Common myeloid progenitor, CD34-positive (primary cell): Measurements from ENCODE around the gene AFF1.
A peak's percentile ranks its signal among the peaks of the same experiment; 100 is the strongest.

Experiments
- CTCF ChIA-PET: fragments of 350-600 bp; sonication (Branson Sonifier 250); formaldehyde crosslinking; loops from one replicate; lab custom pipeline; 2021; ENCODE audit warnings: antibody characterized with exemption; lab: Charles Lee
- POLR2A ChIA-PET: fragments of 350-600 bp; sonication (Branson Sonifier 250); formaldehyde crosslinking; loops from one replicate; lab custom pipeline; 2021; ENCODE audit warnings: antibody characterized with exemption; lab: Charles Lee
- DNase-seq, 3 donors: peaks; one replicate each; pipeline versions ENCODE4 v3.0.0 to v3.0.0-alpha.2; 2013
- H3K27ac ChIP-seq, 2 experiments: 1 replicate in 1 of 2; 2 replicates in 1 of 2; pipeline ENCODE4 v1.7.0; 2013; ENCODE audit warnings: inconsistent platforms in 2 of 2, low read length in 2 of 2, mild to moderate bottlenecking in 2 of 2, low read depth in 1 of 2, moderate library complexity in 1 of 2; ENCODE audit not compliant: severe bottlenecking in 2 of 2, insufficient read depth in 1 of 2, poor library complexity in 1 of 2
- H3K27me3 ChIP-seq, 5 experiments: replicated peaks in 2 of 5; 1 replicate in 3 of 5; 2 replicates in 2 of 5; pipeline versions ENCODE4 v1.6.1 to v1.7.0; 2013; ENCODE audit warnings: low read length in 4 of 5, mild to moderate bottlenecking in 2 of 5, moderate library complexity in 2 of 5, inconsistent platforms in 1 of 5; ENCODE audit not compliant: insufficient read depth in 5 of 5, control insufficient read depth in 4 of 5
- H3K36me3 ChIP-seq, 4 experiments: 1 replicate in 2 of 4; 2 replicates in 2 of 4; pipeline versions ENCODE4 v1.6.1 to v1.7.0; 2013; ENCODE audit warnings: low read length in 3 of 4, control low read depth in 1 of 4, mild to moderate bottlenecking in 1 of 4; ENCODE audit not compliant: control insufficient read depth in 4 of 4, insufficient read depth in 4 of 4
- H3K4me1 ChIP-seq, 4 experiments: 1 replicate in 3 of 4; 2 replicates in 1 of 4; pipeline versions ENCODE4 v1.6.1 to v1.7.1; 2013; ENCODE audit warnings: low read length in 3 of 4, mild to moderate bottlenecking in 3 of 4, control low read depth in 1 of 4, inconsistent platforms in 1 of 4, moderate library complexity in 1 of 4; ENCODE audit not compliant: control insufficient read depth in 4 of 4, insufficient read depth in 4 of 4; ENCODE audit errors: control extremely low read depth in 1 of 4
- H3K4me3 ChIP-seq, 7 experiments: 1 replicate in 4 of 7; 2 replicates in 3 of 7; pipeline versions ENCODE4 v1.5.1 to v1.7.0; 2013; ENCODE audit warnings: mild to moderate bottlenecking in 7 of 7, low read length in 6 of 7, moderate library complexity in 6 of 7, inconsistent platforms in 2 of 7, low read depth in 2 of 7, control low read depth in 1 of 7; ENCODE audit not compliant: insufficient read depth in 4 of 7, control insufficient read depth in 1 of 7; ENCODE audit errors: extremely low read depth in 1 of 7
- H3K9me3 ChIP-seq, 5 experiments: 1 replicate in 4 of 5; 2 replicates in 1 of 5; pipeline versions ENCODE4 v1.6.1 to v1.7.1; 2013; ENCODE audit warnings: low read length in 4 of 5, mild to moderate bottlenecking in 2 of 5, inconsistent platforms in 1 of 5, low read depth in 1 of 5, moderate library complexity in 1 of 5; ENCODE audit not compliant: control insufficient read depth in 4 of 5, insufficient read depth in 2 of 5; ENCODE audit errors: control extremely low read depth in 1 of 5
- WGBS: methylation state at CpG from one replicate; pipeline ENCODE4 v1.1.5; 2013; ENCODE audit not compliant: insufficient coverage; 5-methylcytosine and 5-hydroxymethylcytosine counted together

The AFF1 gene

GRCh38 chr4:87031920-87032319 is 97.1 kb downstream of the AFF1 start:
- H3K4me3 ChIP-seq, result peak overlapping the region in 2 of 7 experiments; percentile 19 to 33

DNA sequence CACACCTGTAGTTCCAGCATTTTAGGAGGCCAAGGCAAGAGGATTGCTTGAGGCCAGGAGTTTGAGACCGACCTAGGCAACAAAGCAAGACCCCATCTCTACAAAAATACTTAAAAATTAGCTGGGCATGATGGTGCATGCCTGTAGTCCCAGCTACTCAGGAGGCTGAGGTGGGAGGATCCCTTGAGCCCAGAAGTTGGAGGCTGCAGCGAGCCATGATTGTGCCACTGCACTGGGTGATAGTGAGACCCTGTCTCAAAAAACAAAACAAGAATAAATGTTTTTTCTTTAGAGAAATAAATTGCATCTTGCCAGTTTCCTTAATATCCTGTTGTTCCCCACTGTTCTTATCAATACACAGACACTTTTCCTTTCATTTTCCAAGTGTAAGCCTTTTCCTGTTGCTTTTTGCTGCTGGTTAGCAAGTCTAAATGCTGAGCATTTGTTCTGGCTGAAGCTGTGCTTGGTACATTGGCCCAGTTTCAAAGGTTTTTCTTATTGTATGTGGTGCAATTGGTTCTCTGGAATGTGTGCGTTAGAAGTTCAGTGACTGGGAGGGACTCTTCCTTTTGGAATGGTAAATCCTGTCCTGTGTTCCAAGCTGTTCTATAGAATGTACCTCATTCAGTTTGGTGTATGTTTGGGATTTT is 98.2 kb downstream of the AFF1 start:
- peaks cover 24 to 60% (median 40%) of the 10 kb centered on the region in 4 experiments for H3K4me1 ChIP-seq
- ChIA-PET CTCF (interaction anchor here (0.8 to 1.9 kb wide), 6 partner anchors 9 to 60 kb away, joined by 3 to 8 read pairs (median 4); no protein-coding TSS in a partner anchor), POLR2A (no interaction called here)
- H3K27me3 ChIP-seq, result no peaks in the 10 kb centered on the region
- peaks cover 0 to 6% (median 0%) of the 10 kb centered on the region in 4 experiments for H3K36me3 ChIP-seq
- H3K4me3 ChIP-seq, result peak overlapping the region in 1 of 7 experiments; percentile 24
- H3K9me3 ChIP-seq, result no peaks in the 10 kb centered on the region
- 40% methylated on average over 1 of the region's 3 CpGs for WGBS
- no peak for DNase-seq
- H3K27ac ChIP-seq, result peak overlapping the region in 1 of 2 experiments; percentile 2

More at GRCh38 chr4:87031920-87032319, 97.1 kb downstream of the AFF1 start:
- Histone ChIP-seq H3K27ac (no peak overlapping the region), H3K27me3 (no peaks in the 10 kb centered on the region), H3K4me1 (peaks cover 24 to 63% (median 46%) of the 10 kb centered on the region in 4 experiments), H3K9me3 (no peaks in the 10 kb centered on the region), H3K36me3 (peaks cover 0 to 6% (median 0%) of the 10 kb centered on the region in 4 experiments)
- 69% methylated on average over 1 of the region's 2 CpGs for WGBS
- no peak for DNase-seq
- CTCF ChIA-PET, result interaction anchor here (0.6 to 1.9 kb wide), 6 partner anchors 10 to 51 kb away, joined by 3 to 8 read pairs (median 4); no protein-coding TSS in a partner anchor
- POLR2A ChIA-PET, result no interaction called here

GRCh38 chr4:87033902-87034301 is 99.1 kb downstream of the AFF1 start:
- Histone ChIP-seq H3K4me1 (peaks cover 24 to 59% (median 38%) of the 10 kb centered on the region in 4 experiments), H3K4me3 (no peak overlapping the region), H3K36me3 (peaks cover 0 to 6% (median 0%) of the 10 kb centered on the region in 4 experiments), H3K27me3 (no peaks in the 10 kb centered on the region), H3K27ac (no peak overlapping the region), H3K9me3 (no peaks in the 10 kb centered on the region)
- DNase-seq, result no peak
- ChIA-PET CTCF (interaction anchor here (0.5 to 2.2 kb wide), 4 partner anchors 10 to 113 kb away, joined by 3 to 8 read pairs (median 4); no protein-coding TSS in a partner anchor), POLR2A (no interaction called here)
- 97% methylated on average over 8 of the region's 8 CpGs for WGBS

DNA sequence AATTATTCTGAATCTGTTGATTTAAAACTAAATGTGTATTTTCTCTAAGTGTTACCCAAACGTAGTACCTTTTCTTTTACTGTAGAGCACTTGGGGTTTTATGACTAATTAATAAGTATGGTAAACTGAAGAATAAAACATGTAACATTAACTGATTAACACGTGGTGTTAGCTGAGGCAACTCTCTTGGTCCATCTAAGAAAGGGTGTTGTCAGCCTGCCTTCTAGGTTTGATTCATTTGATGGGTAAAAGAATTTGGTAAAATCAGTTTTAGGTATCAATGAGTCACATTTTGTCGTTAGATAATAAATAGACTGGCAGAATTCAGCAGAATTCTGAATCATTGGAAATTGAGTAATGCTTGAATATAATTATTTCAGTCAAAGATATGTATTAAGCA is 99.7 kb downstream of the AFF1 start:
- Histone ChIP-seq H3K4me1 (peaks cover 24 to 56% (median 34%) of the 10 kb centered on the region in 4 experiments), H3K9me3 (no peaks in the 10 kb centered on the region), H3K36me3 (peaks cover 0 to 9% (median 0%) of the 10 kb centered on the region in 4 experiments), H3K4me3 (no peak overlapping the region), H3K27me3 (no peaks in the 10 kb centered on the region), H3K27ac (no peak overlapping the region)
- 100% methylated on average over 2 of the region's 3 CpGs for WGBS
- ChIA-PET CTCF (interaction anchor here (1.1 to 2.2 kb wide), 3 partner anchors 9 to 44 kb away, joined by 3 to 8 read pairs (median 6); no protein-coding TSS in a partner anchor), POLR2A (no interaction called here)
- no peak for DNase-seq

DNA sequence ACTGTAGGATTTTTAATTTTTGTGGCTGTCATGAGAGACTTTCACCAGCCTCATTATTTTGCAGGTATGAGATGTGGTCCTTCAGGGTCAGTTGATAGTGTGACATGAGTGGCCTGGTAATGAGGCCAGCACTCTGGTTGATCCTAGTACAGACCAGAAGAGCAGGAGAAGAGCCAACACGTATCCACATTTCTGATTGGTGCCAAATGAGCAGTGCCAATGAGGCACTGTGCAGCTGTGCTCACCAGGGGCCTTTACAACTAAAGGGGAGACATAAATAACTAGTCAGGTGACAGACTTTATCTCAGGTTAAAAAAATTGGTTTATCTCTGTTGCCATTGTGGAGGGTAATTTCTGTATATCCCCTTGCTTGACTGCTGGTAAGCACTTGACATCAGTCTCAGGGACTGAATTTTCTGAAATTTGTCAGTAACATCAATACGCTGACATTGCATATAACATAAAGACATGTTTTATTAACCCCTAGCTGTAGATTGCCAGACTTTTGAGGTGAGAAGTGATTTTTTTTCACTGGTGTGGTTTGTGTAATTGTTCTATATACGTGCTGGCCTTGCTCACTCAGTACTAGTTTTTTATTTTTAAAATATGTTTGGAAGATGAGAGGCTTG is 101.2 kb downstream of the AFF1 start:
- ChIA-PET CTCF (interaction anchor here (0.7 to 2.2 kb wide), 8 partner anchors 8 to 38 kb away, joined by 3 to 8 read pairs (median 4); no protein-coding TSS in a partner anchor), POLR2A (interaction anchor here (0.6 kb wide), 2 partner anchors 24 to 120 kb away, joined by 3 read pairs; no protein-coding TSS in a partner anchor)
- DNase-seq, result no peak
- WGBS, result 100% methylated on average over 1 of the region's 3 CpGs
- H3K9me3 ChIP-seq, result no peaks in the 10 kb centered on the region
- H3K4me1 ChIP-seq, result peaks cover 15 to 45% (median 21%) of the 10 kb centered on the region in 4 experiments
- no peaks in the 10 kb centered on the region for H3K27me3 ChIP-seq
- no peak overlapping the region for H3K27ac ChIP-seq
- H3K36me3 ChIP-seq, result peaks cover 0 to 6% (median 0%) of the 10 kb centered on the region in 4 experiments
- H3K4me3 ChIP-seq, result no peak overlapping the region

DNA sequence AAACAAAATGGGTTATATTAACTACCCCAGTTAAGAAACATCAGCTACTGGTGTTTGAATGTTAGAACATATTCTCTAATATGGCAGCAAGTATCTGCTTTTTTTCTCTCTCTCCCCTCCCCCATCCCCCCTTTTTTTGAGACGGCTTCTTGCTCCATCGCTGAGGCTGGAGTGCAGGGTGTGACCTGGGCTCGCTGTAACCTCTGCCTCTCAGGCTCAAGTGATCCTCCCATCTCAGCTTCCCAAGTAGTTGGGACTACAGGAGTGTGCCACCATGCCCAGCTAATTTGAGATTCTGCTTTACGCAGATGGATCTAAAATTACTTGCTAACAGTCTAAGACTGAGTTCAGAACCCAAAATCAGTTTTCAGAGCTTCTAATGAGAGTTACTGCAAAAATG is 101.9 kb downstream of the AFF1 start:
- POLR2A ChIA-PET, result no interaction called here
- 100% methylated on average over 4 of the region's 4 CpGs for WGBS
- H3K4me1 ChIP-seq, result peaks cover 10 to 38% (median 15%) of the 10 kb centered on the region in 4 experiments
- H3K4me3 ChIP-seq, result no peak overlapping the region
- H3K36me3 ChIP-seq, result peaks cover 0 to 6% (median 0%) of the 10 kb centered on the region in 4 experiments
- no peaks in the 10 kb centered on the region for H3K27me3 ChIP-seq
- H3K27ac ChIP-seq, result no peak overlapping the region
- DNase-seq, result no peak
- no peaks in the 10 kb centered on the region for H3K9me3 ChIP-seq
- CTCF ChIA-PET, result interaction anchor here (0.7 to 1.2 kb wide), 4 partner anchors 14 to 34 kb away, joined by 3 to 4 read pairs (median 3); no protein-coding TSS in a partner anchor
